ENCODE results near the gene RBM18.

The RBM18 gene

DNA sequence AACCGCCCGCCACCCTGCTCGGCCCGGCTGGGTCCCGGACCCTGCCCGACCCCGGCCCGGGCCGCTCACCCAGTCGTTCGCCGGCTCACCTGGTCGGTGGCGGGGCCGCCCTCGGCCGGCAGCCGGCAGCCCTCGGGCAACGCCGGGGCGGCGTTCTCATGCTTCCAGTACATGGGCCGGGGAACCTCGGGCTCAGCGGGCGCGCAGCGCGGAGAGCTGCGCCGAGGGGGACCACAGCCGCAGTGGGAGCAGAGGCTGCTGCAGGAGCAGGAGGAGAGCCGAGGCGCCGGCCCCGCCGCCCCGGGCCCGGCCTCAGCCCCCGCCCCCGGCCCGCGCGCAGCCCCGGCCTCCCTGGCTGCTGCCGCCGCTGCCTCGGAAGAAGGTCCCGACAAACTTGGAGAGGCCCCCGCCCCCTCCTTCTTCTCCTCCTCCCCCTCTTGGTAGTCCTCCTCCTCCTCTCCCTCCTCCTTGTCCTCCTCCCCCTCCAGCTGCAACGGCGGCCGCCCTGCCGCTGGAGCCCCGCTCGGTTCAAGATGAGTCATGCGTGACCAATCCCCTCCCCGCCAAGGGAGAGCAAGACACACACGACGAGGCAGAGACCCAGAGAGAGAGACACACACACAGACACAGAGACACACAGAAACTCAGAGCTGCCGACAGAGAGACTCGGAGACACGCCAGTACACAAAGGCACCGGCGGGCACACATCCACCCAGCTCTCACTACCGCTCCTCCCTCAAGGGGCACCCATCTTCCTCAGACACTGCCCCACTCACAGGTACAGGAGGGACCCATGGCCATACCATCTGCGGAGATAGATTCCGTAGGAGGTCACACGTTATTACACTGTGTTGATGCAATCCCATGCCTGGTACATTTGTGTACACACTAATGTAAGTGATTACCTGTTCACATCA lies 35.8 kb downstream of the RBM18 start, which contains the start of gene LHX6:
Gene LHX6 (minus strand): TSS at position 390 of the 917 bp plus-strand sequence. CDS start 217 bp downstream, at position 173.
- Histone ChIP-seq H3K9me3 (peaks cover 6% of the 10 kb centered on the region), H3K27me3 (peaks cover 90% of the 10 kb centered on the region), H3K4me1 (no peaks in the 10 kb centered on the region), H3K4me3 (ENCODE audit: low read depth, low read length) (peak within 1 kb of the TSS; percentile 31), H3K36me3 (no peaks in the 10 kb centered on the region)
- DNase-seq, result no peak
- TF ChIP-seq, protein P1, sequence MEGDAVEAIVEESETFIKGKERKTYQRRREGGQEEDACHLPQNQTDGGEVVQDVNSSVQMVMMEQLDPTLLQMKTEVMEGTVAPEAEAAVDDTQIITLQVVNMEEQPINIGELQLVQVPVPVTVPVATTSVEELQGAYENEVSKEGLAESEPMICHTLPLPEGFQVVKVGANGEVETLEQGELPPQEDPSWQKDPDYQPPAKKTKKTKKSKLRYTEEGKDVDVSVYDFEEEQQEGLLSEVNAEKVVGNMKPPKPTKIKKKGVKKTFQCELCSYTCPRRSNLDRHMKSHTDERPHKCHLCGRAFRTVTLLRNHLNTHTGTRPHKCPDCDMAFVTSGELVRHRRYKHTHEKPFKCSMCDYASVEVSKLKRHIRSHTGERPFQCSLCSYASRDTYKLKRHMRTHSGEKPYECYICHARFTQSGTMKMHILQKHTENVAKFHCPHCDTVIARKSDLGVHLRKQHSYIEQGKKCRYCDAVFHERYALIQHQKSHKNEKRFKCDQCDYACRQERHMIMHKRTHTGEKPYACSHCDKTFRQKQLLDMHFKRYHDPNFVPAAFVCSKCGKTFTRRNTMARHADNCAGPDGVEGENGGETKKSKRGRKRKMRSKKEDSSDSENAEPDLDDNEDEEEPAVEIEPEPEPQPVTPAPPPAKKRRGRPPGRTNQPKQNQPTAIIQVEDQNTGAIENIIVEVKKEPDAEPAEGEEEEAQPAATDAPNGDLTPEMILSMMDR (IDR thresholded peaks at IDR 0.05; ENCODE audit: low read depth, low read length), result no peak

DNA sequence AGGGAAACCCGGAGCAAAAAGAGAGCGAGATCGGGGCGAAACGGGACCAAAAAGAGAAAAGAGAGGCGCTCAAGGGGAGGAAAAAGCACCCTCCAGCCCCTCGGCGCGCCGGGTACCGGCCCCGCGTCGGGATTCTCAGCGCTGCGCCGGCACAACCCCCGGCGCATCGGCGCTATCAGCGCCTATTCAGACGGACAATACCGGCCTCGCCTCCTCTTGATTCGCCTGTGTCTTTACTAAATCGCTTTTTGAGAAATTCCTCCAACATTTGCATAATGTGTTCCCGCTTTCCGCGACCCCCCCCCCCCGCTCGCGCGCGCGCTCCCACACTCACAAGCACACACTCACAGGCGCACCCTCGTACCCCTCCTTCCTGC lies 36.5 kb downstream of the RBM18 start:
- Histone ChIP-seq H3K9me3 (peaks cover 6% of the 10 kb centered on the region), H3K4me3 (ENCODE audit: low read depth, low read length) (peak overlapping the region; percentile 31)

DNA sequence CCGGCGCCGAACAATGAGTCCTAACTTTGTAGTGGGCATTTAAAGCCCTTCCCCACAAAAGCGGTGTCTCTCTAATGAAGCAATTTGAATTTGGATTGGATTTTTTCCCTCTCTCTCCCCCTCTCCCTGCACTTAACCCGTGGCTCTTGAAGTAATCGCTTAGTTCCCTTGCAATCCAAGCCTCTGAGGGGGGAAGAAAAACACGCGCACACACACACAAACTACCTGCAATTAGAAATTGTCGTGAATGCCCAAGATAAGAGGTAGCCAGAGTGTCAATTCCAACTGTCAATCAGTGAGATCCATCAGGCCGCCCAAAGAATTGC lies 37.1 kb downstream of the RBM18 start:
- DNase-seq, result no peak
- Histone ChIP-seq H3K4me3 (ENCODE audit: low read depth, low read length) (no peak overlapping the region), H3K27me3 (peaks cover 95% of the 10 kb centered on the region), H3K9me3 (peaks cover 6% of the 10 kb centered on the region), H3K4me1 (no peaks in the 10 kb centered on the region), H3K36me3 (no peaks in the 10 kb centered on the region)
- TF ChIP-seq, protein P1 (IDR thresholded peaks at IDR 0.05; ENCODE audit: low read depth, low read length), result no peak

More for the DNA sequence above, 36.5 kb downstream of the RBM18 start:
- H3K36me3 ChIP-seq, result no peaks in the 10 kb centered on the region
- TF ChIP-seq, protein P1 (IDR thresholded peaks at IDR 0.05; ENCODE audit: low read depth, low read length), result no peak
- no peak for DNase-seq
- no peaks in the 10 kb centered on the region for H3K4me1 ChIP-seq
- H3K27me3 ChIP-seq, result peaks cover 90% of the 10 kb centered on the region

- Histone ChIP-seq H3K4me3 (ENCODE audit: low read depth, low read length) (no peak overlapping the region), H3K36me3 (no peaks in the 10 kb centered on the region), H3K4me1 (no peaks in the 10 kb centered on the region), H3K9me3 (peaks cover 6% of the 10 kb centered on the region), H3K27me3 (peaks cover 97% of the 10 kb centered on the region)
- DNase-seq, result no peak
- TF ChIP-seq, protein P1 (IDR thresholded peaks at IDR 0.05; ENCODE audit: low read depth, low read length), result no peak
These were observed 37.7 kb downstream of the RBM18 start for GRCh38 chr9:122226758-122227574.

- no peak for DNase-seq
- no peak overlapping the region for H3K4me3 ChIP-seq (ENCODE audit: low read depth, low read length)
- peaks cover 97% of the 10 kb centered on the region for H3K27me3 ChIP-seq
- TF ChIP-seq, protein P1 (IDR thresholded peaks at IDR 0.05; ENCODE audit: low read depth, low read length), result no peak
- H3K4me1 ChIP-seq, result no peaks in the 10 kb centered on the region
- H3K9me3 ChIP-seq, result peaks cover 6% of the 10 kb centered on the region
- no peaks in the 10 kb centered on the region for H3K36me3 ChIP-seq
These were observed 38.4 kb downstream of the RBM18 start for GRCh38 chr9:122226142-122226757.
